Keratinocyte (primary cell): Measurements from ENCODE around the gene JADE2. TPM values are rescaled to one million over a fixed set of nuclear protein-coding genes. Genes with fewer than 3 reads are reported as not detected.

Experiments
- DNase-seq: peaks from one replicate; pipeline ENCODE4 v3.0.0-alpha.2; 2011; ENCODE audit warnings: low read depth, missing footprints, low spot score
- FAIRE-seq: peaks from 2 replicates; lab custom pipeline; 2011; peaks lifted over from hg19 to GRCh38; lab: Jason Lieb, UNC
- H2AFZ ChIP-seq: 2 replicates; pipeline ENCODE4 v1.6.0; 2012; ENCODE audit warnings: low read length, control low read depth, inconsistent platforms; ENCODE audit not compliant: control insufficient read depth
- H3K27ac ChIP-seq: 2 replicates; pipeline ENCODE4 v1.5.1; 2011; ENCODE audit warnings: low read length; ENCODE audit not compliant: control insufficient read depth, insufficient read depth
- H3K27me3 ChIP-seq: 3 replicates; pipeline ENCODE4 v1.6.0; 2011; ENCODE audit warnings: low read length; ENCODE audit not compliant: control insufficient read depth, insufficient read depth; ENCODE audit errors: extremely low read depth
- H3K36me3 ChIP-seq, 2 experiments: 2 replicates in 1 of 2; 3 replicates in 1 of 2; pipeline ENCODE4 v1.5.1; 2011; ENCODE audit warnings: low read length in 2 of 2, mild to moderate bottlenecking in 1 of 2; ENCODE audit not compliant: control insufficient read depth in 2 of 2, insufficient read depth in 2 of 2; ENCODE audit errors: extremely low read depth in 1 of 2
- H3K4me1 ChIP-seq: 3 replicates; pipeline ENCODE4 v1.5.1; 2011; ENCODE audit warnings: low read length; ENCODE audit not compliant: control insufficient read depth, insufficient read depth; ENCODE audit errors: extremely low read depth
- H3K4me2 ChIP-seq: 3 replicates; pipeline ENCODE4 v1.6.0; 2011; ENCODE audit warnings: low read depth, low read length; ENCODE audit not compliant: control insufficient read depth, insufficient read depth; ENCODE audit errors: extremely low read depth
- H3K4me3 ChIP-seq, 3 experiments: fragments of 200-600 bp in 1 of 3; sonication (generic) in 1 of 3; 2 replicates in 2 of 3; 3 replicates in 1 of 3; pipeline ENCODE4 v1.5.1; 2011 to 2016; ENCODE audit warnings: low read length in 3 of 3, mild to moderate bottlenecking in 3 of 3, control low read depth in 2 of 3, inconsistent platforms in 1 of 3, low read depth in 1 of 3, mixed read lengths in 1 of 3, mixed run types in 1 of 3, moderate library complexity in 1 of 3; ENCODE audit not compliant: control insufficient read depth in 2 of 3, insufficient read depth in 2 of 3; ENCODE audit errors: extremely low read depth in 1 of 3
- H3K79me2 ChIP-seq: 2 replicates; pipeline ENCODE4 v1.6.0; 2012; ENCODE audit warnings: low read length; ENCODE audit not compliant: control insufficient read depth, insufficient read depth
- H3K9ac ChIP-seq: 3 replicates; pipeline ENCODE4 v1.6.0; 2011; ENCODE audit warnings: low read length; ENCODE audit not compliant: control insufficient read depth, insufficient read depth; ENCODE audit errors: extremely low read depth
- H3K9me1 ChIP-seq: 3 replicates; pipeline ENCODE4 v1.6.0; 2011; ENCODE audit warnings: low read length; ENCODE audit not compliant: control insufficient read depth, insufficient read depth; ENCODE audit errors: extremely low read depth
- H3K9me3 ChIP-seq: 2 replicates; pipeline ENCODE4 v1.5.1; 2012; ENCODE audit warnings: low read depth, low read length; ENCODE audit not compliant: control insufficient read depth
- H4K20me1 ChIP-seq: 3 replicates; pipeline ENCODE4 v1.6.0; 2011; ENCODE audit warnings: low read length; ENCODE audit not compliant: control insufficient read depth, insufficient read depth; ENCODE audit errors: extremely low read depth
- CTCF ChIP-seq, 3 experiments: IDR thresholded peaks in 1 of 3; conservative IDR thresholded peaks in 1 of 3; optimal IDR thresholded peaks in 1 of 3; 2 replicates in 2 of 3; 3 replicates in 1 of 3; pipeline versions ENCODE3 to v1.5.1; 2011; ENCODE audit warnings: low read length in 3 of 3, mild to moderate bottlenecking in 3 of 3, moderate library complexity in 2 of 3, control low read depth in 1 of 3, inconsistent platforms in 1 of 3; ENCODE audit not compliant: insufficient read depth in 2 of 3; ENCODE audit errors: extremely low read depth in 1 of 3
- EZH2 ChIP-seq: IDR thresholded peaks from one replicate; pipeline ENCODE4 v1.6.1; 2012; ENCODE audit warnings: inconsistent platforms, mild to moderate bottlenecking, low read length, moderate library complexity
- dilution Hi-C: fragments of 300-500 bp; cut with MboI; formaldehyde crosslinking; loops from one replicate; pipeline ENCODE4 v1.7.0; 2020; ENCODE audit warnings: low sequenced_read_pairs; ENCODE audit not compliant: extremely low pct_ligation_motif_present
- polyA plus RNA-seq, 5 experiments: library from polyadenylated mRNA; depleted of rRNA in 3 of 5; stranded (reverse) in 3 of 5; stranded (forward) in 1 of 5; unstranded in 1 of 5; fragments of >200 nt; gene quantifications; 1 replicate in 1 of 5; 2 replicates in 3 of 5; 3 replicates in 1 of 5; pipeline versions ENCODE4 v1.2.1 to v1.2.3, GENCODE V29; 2011 to 2012; ENCODE audit warnings: missing spikeins in 2 of 5, low read depth in 1 of 5, low replicate concordance in 1 of 5
- small RNA-seq, 3 experiments: library from RNA; depleted of rRNA; stranded (forward); fragments of <200 nt; gene quantifications; one replicate each; pipeline ENCODE3, GENCODE V24; 2012; ENCODE audit warnings: low read depth in 3 of 3, low replicate concordance in 1 of 3; ENCODE audit not compliant: insufficient read length in 3 of 3

JADE2 gene
- polyA plus RNA-seq, 1 donor (not counting 4 experiments of a cell fraction or from before 2014, with no cell fraction given): 11.1 TPM

GRCh38 chr5:134625559-134625958, 100.1 kb downstream of the JADE2 start:
- Histone ChIP-seq H3K27ac (no peak overlapping the region), H3K36me3 (peaks cover 4% of the 10 kb centered on the region in 2 experiments), H3K9ac (no peak overlapping the region), H3K4me2 (no peak overlapping the region), H4K20me1 (no peaks in the 10 kb centered on the region), H2AFZ (no peak overlapping the region), H3K4me3 (no peak overlapping the region), H3K9me1 (no peaks in the 10 kb centered on the region), H3K27me3 (no peaks in the 10 kb centered on the region), H3K9me3 (no peaks in the 10 kb centered on the region), H3K4me1 (no peaks in the 10 kb centered on the region), H3K79me2 (peaks cover 10% of the 10 kb centered on the region)
- DNase-seq (no peak), FAIRE-seq (no peak)
- TF ChIP-seq EZH2: no peak
- no peak for TF ChIP-seq CTCF (optimal IDR thresholded peaks at IDR 0.05 in 1 of 3, IDR thresholded peaks at IDR 0.05 in 1 of 3, conservative IDR thresholded peaks at IDR 0.05 in 1 of 3; ENCODE audit: extremely low read depth in 1 of 3, insufficient read depth in 2 of 3, low read length in 3 of 3)
- dilution Hi-C loops: no loop called here

GRCh38 chr5:134626369-134627014, 101.0 kb downstream of the JADE2 start:
- dilution Hi-C loops: no loop called here
- no peaks in the 10 kb centered on the region for H3K36me3 ChIP-seq
- TF ChIP-seq CTCF (optimal IDR thresholded peaks at IDR 0.05 in 1 of 3, IDR thresholded peaks at IDR 0.05 in 1 of 3, conservative IDR thresholded peaks at IDR 0.05 in 1 of 3; ENCODE audit: extremely low read depth in 1 of 3, insufficient read depth in 2 of 3, low read length in 3 of 3): no peak
- no peak for TF ChIP-seq EZH2
- no peak overlapping the region for H3K4me3 ChIP-seq
- H3K9me1 ChIP-seq: no peaks in the 10 kb centered on the region
- H3K4me2 ChIP-seq: no peak overlapping the region
- H3K9ac ChIP-seq: no peak overlapping the region
- H3K27ac ChIP-seq: no peak overlapping the region
- FAIRE-seq: no peak
- H3K79me2 ChIP-seq: peaks cover 17% of the 10 kb centered on the region
- H2AFZ ChIP-seq: no peak overlapping the region
- H3K27me3 ChIP-seq: no peaks in the 10 kb centered on the region
- H3K4me1 ChIP-seq: peaks cover 1% of the 10 kb centered on the region
- no peaks in the 10 kb centered on the region for H3K9me3 ChIP-seq
- no peak for DNase-seq
- no peaks in the 10 kb centered on the region for H4K20me1 ChIP-seq

Small RNA genes within 50 kb of the gene (small RNA-seq; reads per million reads assigned to genes)
- 0 reads per million in 3 experiments for gene RN7SL541P
- 0 reads per million in 3 experiments for gene RNU6-456P

Other genes with a start within 250 kb of the JADE2 start
- gene CDKL3, start 158.5 kb upstream of the JADE2 start, polyA plus RNA-seq: 0.45 to 1.7 TPM (median 1.6 TPM) in 3 replicates
- 31.7 to 73.5 TPM (median 39.3 TPM) in 3 replicates for gene UBE2B, start 154.1 kb upstream of the JADE2 start, polyA plus RNA-seq
- 17.4 to 28.4 TPM (median 22.2 TPM) in 3 replicates for gene CDKN2AIPNL, start 113.8 kb upstream of the JADE2 start, polyA plus RNA-seq
- 36.1 to 56.1 TPM (median 39.2 TPM) in 3 replicates for gene SAR1B, start 107.2 kb downstream of the JADE2 start, polyA plus RNA-seq
- 14.2 to 19.2 TPM (median 18.3 TPM) in 3 replicates for gene SEC24A, start 123.1 kb downstream of the JADE2 start, polyA plus RNA-seq
- gene CAMLG, start 212.9 kb downstream of the JADE2 start, polyA plus RNA-seq: 10.0 to 19.9 TPM (median 13.0 TPM) in 3 replicates
- gene DDX46, start 233.1 kb downstream of the JADE2 start, polyA plus RNA-seq: 18.7 to 39.0 TPM (median 25.2 TPM) in 3 replicates